Nephron progenitor cell (in vitro differentiated cells): ENCODE results near the gene DNPH1.
A peak's percentile ranks its signal among the peaks of the same experiment; 100 is the strongest.

Experiments
- DNase-seq: peaks from one replicate; pipeline ENCODE4 v3.0.0; 2021
- H3K27ac Mint-ChIP-seq: 2 replicates; pipeline ENCODE4 v1.8.0; 2021; ENCODE audit warnings: mild to moderate bottlenecking, moderate library complexity, mixed read lengths
- H3K27me3 Mint-ChIP-seq: 2 replicates; pipeline ENCODE4 v1.8.0; 2021; ENCODE audit warnings: mild to moderate bottlenecking, low read depth, mixed read lengths; ENCODE audit not compliant: poor library complexity
- H3K36me3 Mint-ChIP-seq: 2 replicates; pipeline ENCODE4 v1.8.0; 2021; ENCODE audit warnings: low read depth, mixed read lengths
- H3K4me1 Mint-ChIP-seq: 2 replicates; pipeline ENCODE4 v1.8.0; 2021; ENCODE audit warnings: mixed read lengths
- H3K4me3 Mint-ChIP-seq: 2 replicates; pipeline ENCODE4 v1.8.0; 2021; ENCODE audit warnings: mild to moderate bottlenecking, moderate library complexity, mixed read lengths
- H3K9me3 Mint-ChIP-seq: 2 replicates; pipeline ENCODE4 v1.8.0; 2021; ENCODE audit warnings: mild to moderate bottlenecking, moderate library complexity, mixed read lengths
- CTCF ChIP-seq: fragments of 200-600 bp; sonication (generic); IDR thresholded peaks from 2 replicates; pipeline ENCODE4 v1.5.0; 2021; ENCODE audit warnings: antibody characterized with exemption

The DNPH1 gene

GRCh38 chr6:43275801-43276576, 46.7 kb upstream of the DNPH1 start:
- DNase-seq, result peak; percentile 56
- peak overlapping the region; percentile 77 for H3K4me3 Mint-ChIP-seq
- no peak overlapping the region for H3K27ac Mint-ChIP-seq
- no peaks in the 10 kb centered on the region for H3K36me3 Mint-ChIP-seq
- H3K4me1 Mint-ChIP-seq, result peaks cover 63% of the 10 kb centered on the region
- H3K27me3 Mint-ChIP-seq, result peaks cover 73% of the 10 kb centered on the region
- H3K9me3 Mint-ChIP-seq, result no peaks in the 10 kb centered on the region
- no peak for TF ChIP-seq CTCF

- no peak overlapping the region for H3K27ac Mint-ChIP-seq
- no peak for TF ChIP-seq CTCF
- peak overlapping the region; percentile 77 for H3K4me3 Mint-ChIP-seq
- no peaks in the 10 kb centered on the region for H3K9me3 Mint-ChIP-seq
- peak; percentile 65 for DNase-seq
- H3K4me1 Mint-ChIP-seq, result peaks cover 65% of the 10 kb centered on the region
- H3K36me3 Mint-ChIP-seq, result no peaks in the 10 kb centered on the region
- H3K27me3 Mint-ChIP-seq, result peaks cover 78% of the 10 kb centered on the region
These were observed 45.8 kb upstream of the DNPH1 start for GRCh38 chr6:43274916-43275597.

- Mint-ChIP-seq H3K36me3 (no peaks in the 10 kb centered on the region), H3K27ac (no peak overlapping the region), H3K27me3 (peaks cover 78% of the 10 kb centered on the region), H3K4me3 (peak overlapping the region; percentile 76), H3K9me3 (no peaks in the 10 kb centered on the region), H3K4me1 (peaks cover 70% of the 10 kb centered on the region)
- no peak for DNase-seq
- no peak for TF ChIP-seq CTCF
These were observed 45.0 kb upstream of the DNPH1 start for GRCh38 chr6:43274127-43274915.

GRCh38 chr6:43273707-43274106, 44.4 kb upstream of the DNPH1 start:
- Mint-ChIP-seq H3K36me3 (no peaks in the 10 kb centered on the region), H3K9me3 (no peaks in the 10 kb centered on the region), H3K27me3 (peaks cover 84% of the 10 kb centered on the region), H3K4me3 (no peak overlapping the region), H3K27ac (no peak overlapping the region), H3K4me1 (peaks cover 75% of the 10 kb centered on the region)
- no peak for DNase-seq
- TF ChIP-seq CTCF, result no peak

GRCh38 chr6:43271944-43272343, 42.7 kb upstream of the DNPH1 start:
- no peak for DNase-seq
- H3K27me3 Mint-ChIP-seq, result peaks cover 94% of the 10 kb centered on the region
- no peaks in the 10 kb centered on the region for H3K36me3 Mint-ChIP-seq
- no peak overlapping the region for H3K27ac Mint-ChIP-seq
- H3K9me3 Mint-ChIP-seq, result no peaks in the 10 kb centered on the region
- peaks cover 75% of the 10 kb centered on the region for H3K4me1 Mint-ChIP-seq
- TF ChIP-seq CTCF, result no peak
- H3K4me3 Mint-ChIP-seq, result no peak overlapping the region
